ENCODE measurements around the gene SDK1.

The SDK1 gene

DNA sequence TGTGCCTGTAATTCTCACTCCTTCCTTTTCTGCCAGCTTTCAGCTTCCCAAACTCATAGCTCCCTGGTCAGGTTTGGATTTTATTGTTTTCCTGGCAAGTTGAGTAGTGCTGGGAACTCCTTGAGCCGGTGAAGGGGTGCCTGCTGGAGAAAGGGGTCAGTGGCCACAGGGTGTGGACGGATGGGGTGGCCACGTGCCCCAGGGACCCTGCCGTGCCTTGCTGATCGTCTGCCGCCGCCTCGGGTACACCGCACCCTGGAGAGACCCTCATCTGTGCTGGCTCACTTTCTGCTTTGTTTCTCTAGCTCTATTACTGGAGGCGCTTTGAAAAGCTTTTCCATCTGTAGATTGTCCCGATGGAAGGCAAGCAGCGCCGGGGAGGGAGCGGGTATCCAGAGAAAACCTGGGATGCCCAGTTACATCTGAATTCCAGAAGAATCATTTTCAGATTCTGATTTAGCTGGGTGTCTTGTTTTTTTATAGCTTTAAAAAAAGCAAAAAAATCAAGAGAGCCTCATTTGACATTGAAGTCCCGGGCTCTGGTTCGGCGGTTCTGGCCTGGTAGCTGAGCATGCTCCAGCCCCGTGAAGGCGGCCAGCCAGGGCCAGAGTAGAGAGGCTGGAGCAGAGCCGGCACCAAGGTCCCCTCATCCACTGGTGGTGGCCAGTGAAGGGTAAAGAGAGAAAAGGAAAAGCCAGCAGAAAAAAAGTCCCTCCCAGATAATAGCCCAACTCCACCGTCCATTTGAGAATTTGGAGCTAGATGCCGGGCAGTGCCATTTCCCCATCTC is 870.1 kb downstream of the SDK1 start:
- no peak for DNase-seq

- DNase-seq: no peak
These were observed 871.8 kb downstream of the SDK1 start for GRCh38 chr7:4172883-4173282.

DNA sequence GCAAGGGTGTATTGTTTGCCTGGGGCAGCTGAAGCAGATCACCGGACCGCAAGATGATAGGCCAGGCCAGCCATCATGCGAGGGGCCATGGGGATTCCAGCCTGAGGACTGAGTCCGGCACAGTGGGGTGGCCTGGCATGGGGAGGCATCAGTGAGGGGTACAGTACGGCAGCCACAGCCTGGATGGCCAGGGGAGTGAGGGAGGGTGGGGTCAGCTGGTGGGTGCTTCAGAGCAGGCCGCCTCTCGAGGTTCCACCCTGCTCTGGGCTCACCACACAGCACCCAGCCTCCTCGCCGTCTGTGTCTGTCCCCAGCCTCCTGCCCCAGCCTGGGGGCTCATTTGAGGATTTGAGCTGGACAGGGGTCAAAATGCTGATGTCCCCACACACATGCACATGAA is 872.6 kb downstream of the SDK1 start:
- no peak for DNase-seq

GRCh38 chr7:4174016-4174415 is 873.0 kb downstream of the SDK1 start:
- DNase-seq: no peak

DNA sequence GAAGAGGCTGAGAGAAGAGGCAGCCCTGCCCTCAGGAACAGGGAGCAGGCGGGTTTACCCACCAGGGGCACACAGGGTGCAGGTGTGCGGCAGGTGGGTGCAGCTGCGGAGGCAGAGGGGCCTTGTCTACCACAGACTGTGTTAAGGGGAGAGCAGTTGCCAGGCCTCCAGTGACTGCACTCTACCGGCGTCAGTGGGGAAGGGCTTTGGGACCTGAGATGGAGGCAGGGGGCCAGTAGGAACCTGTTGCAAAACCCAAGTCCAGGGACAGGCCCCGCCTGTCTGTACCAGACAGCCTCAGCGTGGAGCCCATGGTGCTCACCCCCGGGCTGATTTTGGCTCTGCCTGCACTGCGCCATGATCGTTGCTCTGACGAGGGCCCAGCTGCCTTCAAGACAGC is 873.4 kb downstream of the SDK1 start:
- no peak for DNase-seq

- no peak for DNase-seq
These were observed 873.8 kb downstream of the SDK1 start for GRCh38 chr7:4174884-4175283.

- no peak for DNase-seq
These were observed 874.4 kb downstream of the SDK1 start for GRCh38 chr7:4175346-4175973.

- DNase-seq: no peak
These were observed 875.9 kb downstream of the SDK1 start for GRCh38 chr7:4177001-4177400.

DNA sequence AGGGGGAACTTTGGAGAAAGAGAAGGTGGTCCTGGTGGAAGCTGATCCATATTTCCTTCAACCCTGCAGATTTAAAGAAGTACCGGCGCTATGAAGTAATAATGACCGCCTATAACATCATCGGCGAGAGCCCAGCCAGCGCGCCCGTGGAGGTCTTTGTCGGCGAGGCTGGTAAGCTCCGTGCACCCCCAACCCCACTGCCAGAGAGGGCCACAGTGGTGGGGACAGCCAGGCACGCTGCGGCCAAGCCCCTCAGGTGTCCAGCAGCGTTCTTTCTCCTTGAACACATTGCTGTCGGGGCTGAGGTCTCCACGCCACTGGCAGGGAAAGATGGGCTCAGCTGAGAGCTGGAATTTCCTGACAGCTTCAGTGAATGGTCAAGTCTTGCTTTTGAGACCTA is 877.4 kb downstream of the SDK1 start:
- DNase-seq: no peak

- DNase-seq: no peak
These were observed 878.0 kb downstream of the SDK1 start for GRCh38 chr7:4178916-4179687.

DNA sequence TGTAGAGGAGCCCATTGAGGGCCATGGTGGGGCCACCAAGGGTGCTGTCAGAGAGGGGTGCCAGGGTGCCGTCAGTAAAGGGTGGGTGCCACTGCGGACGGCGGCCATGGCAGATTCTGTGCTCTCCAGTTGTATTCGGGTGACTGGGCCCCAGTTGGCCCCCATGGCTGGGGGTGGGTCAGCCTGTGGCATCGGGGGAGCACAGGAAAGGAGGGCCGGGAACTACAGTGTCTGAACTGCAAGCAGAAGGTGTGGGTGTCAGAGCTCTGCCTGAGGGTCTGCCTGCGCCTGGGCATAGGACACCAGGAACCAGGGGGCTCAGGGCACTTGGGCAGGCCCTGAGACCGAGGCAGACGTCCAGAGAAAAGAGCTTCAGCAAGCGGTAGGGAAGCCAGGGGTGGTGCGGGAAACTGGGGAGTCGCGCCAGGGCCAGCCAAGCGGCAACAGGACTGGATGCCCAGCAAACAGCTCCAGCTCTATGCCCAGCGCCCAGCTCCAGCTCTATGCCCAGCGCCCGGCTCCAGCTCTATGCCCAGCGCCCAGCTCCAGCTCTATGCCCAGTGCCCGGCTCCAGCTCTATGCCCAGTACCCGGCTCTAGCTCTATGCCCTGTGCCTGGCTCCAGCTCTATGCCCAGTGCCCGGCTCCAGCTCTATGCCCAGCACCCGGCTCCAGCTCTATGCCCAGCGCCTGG is 878.8 kb downstream of the SDK1 start:
- DNase-seq: no peak

DNA sequence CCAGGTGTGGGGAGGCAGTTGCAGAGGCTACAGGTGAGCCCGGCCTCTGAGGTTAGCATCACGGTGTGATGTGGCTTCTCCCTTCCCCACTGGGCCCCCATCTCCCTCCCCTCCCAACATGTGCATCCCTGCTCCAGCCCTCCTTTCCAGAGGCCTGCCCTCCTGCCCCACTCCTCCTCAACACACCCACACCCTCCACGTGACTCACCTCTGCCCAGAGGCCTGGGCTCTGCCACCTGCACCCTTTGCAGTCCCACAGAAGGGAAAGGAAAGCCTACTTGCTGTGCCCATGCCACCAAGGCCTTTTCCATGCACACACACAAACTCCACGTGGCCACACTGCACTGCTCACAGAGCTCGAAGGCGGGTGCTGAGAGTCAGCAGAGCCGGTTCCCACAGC is 880.4 kb downstream of the SDK1 start:
- no peak for DNase-seq

GRCh38 chr7:4182605-4183300 is 881.7 kb downstream of the SDK1 start:
- no peak for DNase-seq

GRCh38 chr7:4184653-4185052 is 883.6 kb downstream of the SDK1 start:
- no peak for DNase-seq

DNA sequence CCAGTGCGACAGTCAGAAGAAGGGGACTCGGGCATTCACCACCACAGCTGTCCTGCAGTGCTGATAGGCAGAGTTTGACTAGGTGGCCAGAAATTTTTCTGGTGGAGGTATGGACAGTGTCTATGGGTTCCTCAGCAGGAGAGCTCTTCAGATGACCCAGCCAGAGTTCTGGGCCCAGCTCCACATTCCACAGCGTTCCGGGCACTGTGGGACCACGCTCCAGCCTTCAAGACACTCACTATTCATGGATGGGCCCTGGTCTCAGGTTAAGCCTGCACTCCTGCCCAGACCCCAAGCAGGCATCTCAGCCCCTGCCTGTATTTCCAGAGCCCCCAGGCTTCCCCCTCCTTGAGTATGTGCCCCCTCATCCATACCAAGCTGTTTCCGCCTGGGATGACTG is 884.1 kb downstream of the SDK1 start:
- no peak for DNase-seq

- DNase-seq: no peak
These were observed 884.9 kb downstream of the SDK1 start for GRCh38 chr7:4185721-4186512.

GRCh38 chr7:4186513-4186780 is 885.4 kb downstream of the SDK1 start:
- DNase-seq: no peak

- DNase-seq: no peak
These were observed 887.6 kb downstream of the SDK1 start for GRCh38 chr7:4188651-4189050.

DNA sequence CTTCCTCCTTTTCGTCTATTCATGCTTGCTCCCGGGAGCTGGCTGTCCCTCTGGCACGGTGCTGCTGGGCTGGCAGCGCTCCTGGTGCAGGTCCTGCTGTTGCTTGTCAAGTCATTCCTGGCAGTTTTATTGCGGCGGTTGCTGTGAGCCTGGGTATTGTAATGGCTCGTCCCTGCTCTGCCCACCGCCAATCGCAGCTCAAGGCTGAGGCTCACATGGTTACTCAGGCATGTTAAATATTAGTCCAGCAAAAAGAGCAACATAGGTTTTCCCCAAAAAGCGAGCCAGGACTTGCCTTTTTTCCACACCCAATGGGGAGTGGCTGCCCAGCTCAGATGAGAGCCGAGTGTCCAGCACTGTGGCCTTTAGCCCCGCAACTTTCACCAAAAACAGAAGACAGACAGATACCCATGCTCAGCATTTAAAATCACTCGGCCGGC is 888.1 kb downstream of the SDK1 start:
- DNase-seq: no peak

GRCh38 chr7:4190010-4190981 is 889.2 kb downstream of the SDK1 start:
- DNase-seq: no peak

GRCh38 chr7:4191046-4191445 is 890.0 kb downstream of the SDK1 start:
- no peak for DNase-seq
